IMR-90 (cell line): ENCODE results near the gene EME2. TPM values are rescaled to one million over a fixed set of nuclear protein-coding genes. Genes with fewer than 3 reads are reported as not detected.

Source experiments
- ATAC-seq: fragments of 200-7000 bp; cut with Tn5 transposase; 2 replicates; pipeline ENCODE4 v1.9.1; 2020; ENCODE audit warnings: low read depth, mild to moderate bottlenecking, moderate library complexity
- BruUV-seq: library from RNA; stranded (reverse); fragments of 400-500 nt; replicated peaks from 2 replicates; lab custom pipeline; 2021; lab: Mats Ljungman, UMichigan
- CTCF ChIA-PET: fragments of 300-600 bp; formaldehyde crosslinking; extraction: SDS; loops from one replicate; lab custom pipeline; 2021; ENCODE audit warnings: antibody characterized with exemption; lab: Yijun Ruan, JAX
- POLR2A ChIA-PET: fragments of 300-600 bp; sonication (Branson Sonifier 250); formaldehyde crosslinking; loops from one replicate; lab custom pipeline; 2022; ENCODE audit warnings: antibody characterized with exemption; ENCODE audit not compliant: unreplicated experiment; lab: Charles Lee
- DNase-seq: peaks from one replicate; pipeline ENCODE4 v3.0.0; 2013
- H2AFZ ChIP-seq: replicated peaks from 2 replicates; pipeline ENCODE3; 2013; ENCODE audit warnings: low read length, mild to moderate bottlenecking; ENCODE audit not compliant: poor library complexity
- H2AK5ac ChIP-seq: 2 replicates; pipeline ENCODE4 v1.6.1; 2013; ENCODE audit warnings: low read depth, low read length, inconsistent platforms
- H2AK9ac ChIP-seq: replicated peaks from 2 replicates; pipeline ENCODE3; 2013; ENCODE audit warnings: mild to moderate bottlenecking, low read depth, low read length, moderate library complexity; ENCODE audit not compliant: poor library complexity
- H2BK120ac ChIP-seq: 2 replicates; pipeline ENCODE4 v1.6.1; 2013; ENCODE audit warnings: low read depth, low read length, inconsistent platforms
- H2BK15ac ChIP-seq: 3 replicates; pipeline ENCODE4 v1.6.1; 2013; ENCODE audit warnings: low read depth, low read length, inconsistent platforms
- H2BK20ac ChIP-seq: 2 replicates; pipeline ENCODE4 v1.6.1; 2013; ENCODE audit warnings: low read depth, mild to moderate bottlenecking, inconsistent platforms, low read length, moderate library complexity
- H2BK5ac ChIP-seq: 2 replicates; pipeline ENCODE4 v1.6.1; 2013; ENCODE audit warnings: mild to moderate bottlenecking, low read depth, low read length, inconsistent platforms; ENCODE audit not compliant: poor library complexity, severe bottlenecking
- H3K14ac ChIP-seq: replicated peaks from 2 replicates; pipeline ENCODE4 v1.6.1; 2013; ENCODE audit warnings: low read depth, low read length, inconsistent platforms
- H3K18ac ChIP-seq: 2 replicates; pipeline ENCODE4 v1.6.1; 2013; ENCODE audit warnings: low read depth, low read length, control low read depth
- H3K23ac ChIP-seq: 2 replicates; pipeline ENCODE4 v1.6.1; 2013; ENCODE audit warnings: low read depth, low read length, inconsistent platforms
- H3K27ac ChIP-seq: 2 replicates; pipeline ENCODE4 v1.5.1; 2013; ENCODE audit warnings: mild to moderate bottlenecking, control low read depth, low read length; ENCODE audit not compliant: insufficient read depth
- H3K27me3 ChIP-seq: 2 replicates; pipeline ENCODE4 v1.6.1; 2013; ENCODE audit warnings: low read length; ENCODE audit not compliant: control insufficient read depth, insufficient read depth
- H3K36me3 ChIP-seq: 2 replicates; pipeline ENCODE4 v1.6.1; 2013; ENCODE audit warnings: low read length, mixed read lengths; ENCODE audit not compliant: control insufficient read depth, insufficient read depth
- H3K4ac ChIP-seq: 2 replicates; pipeline ENCODE4 v1.6.1; 2013; ENCODE audit warnings: low read depth, low read length, inconsistent platforms
- H3K4me1 ChIP-seq: 2 replicates; pipeline ENCODE4 v1.6.1; 2013; ENCODE audit warnings: low read length, mixed read lengths; ENCODE audit not compliant: control insufficient read depth, insufficient read depth
- H3K4me2 ChIP-seq: 2 replicates; pipeline ENCODE4 v1.6.1; 2013; ENCODE audit warnings: low read depth, mild to moderate bottlenecking, control low read depth, low read length, moderate library complexity
- H3K4me3 ChIP-seq: 2 replicates; pipeline ENCODE4 v1.5.1; 2013; ENCODE audit warnings: low read depth, mild to moderate bottlenecking, control low read depth, low read length, moderate library complexity; ENCODE audit not compliant: insufficient read depth
- H3K56ac ChIP-seq: 2 replicates; pipeline ENCODE4 v1.6.1; 2013; ENCODE audit warnings: low read length, inconsistent platforms; ENCODE audit not compliant: insufficient read depth; ENCODE audit errors: extremely low read depth
- H3K79me1 ChIP-seq, 2 experiments: 2 replicates each; pipeline ENCODE4 v1.6.1; 2013; ENCODE audit warnings: low read length in 2 of 2, inconsistent platforms in 1 of 2, low read depth in 1 of 2
- H3K9ac ChIP-seq: 2 replicates; pipeline ENCODE4 v1.6.1; 2013; ENCODE audit warnings: low read depth, low read length, control low read depth
- H3K9me1 ChIP-seq: 2 replicates; pipeline ENCODE4 v1.6.1; 2013; ENCODE audit warnings: low read length, inconsistent platforms; ENCODE audit not compliant: insufficient read depth
- H3K9me3 ChIP-seq: 2 replicates; pipeline ENCODE4 v1.6.1; 2013; ENCODE audit warnings: low read length; ENCODE audit not compliant: control insufficient read depth, insufficient read depth
- H4K20me1 ChIP-seq: 2 replicates; pipeline ENCODE4 v1.6.1; 2013; ENCODE audit warnings: low read length, inconsistent platforms; ENCODE audit not compliant: insufficient read depth
- H4K5ac ChIP-seq: 2 replicates; pipeline ENCODE4 v1.6.1; 2013; ENCODE audit warnings: mild to moderate bottlenecking, low read depth, low read length, control low read depth
- H4K8ac ChIP-seq, 2 experiments: 2 replicates each; pipeline ENCODE4 v1.6.1; 2013; ENCODE audit warnings: low read depth in 2 of 2, low read length in 2 of 2, control low read depth in 1 of 2, inconsistent platforms in 1 of 2
- H4K91ac ChIP-seq: 2 replicates; pipeline ENCODE4 v1.6.1; 2013; ENCODE audit warnings: low read depth, low read length, inconsistent platforms; ENCODE audit not compliant: insufficient read depth
- BHLHE40 ChIP-seq: fragments of 150-350 bp; IDR thresholded peaks from 2 replicates; pipeline ENCODE4 v1.6.1; 2016; ENCODE audit warnings: mild to moderate bottlenecking, low read depth, low read length
- CEBPB ChIP-seq: IDR thresholded peaks from 2 replicates; pipeline ENCODE4 v1.6.1; 2012; ENCODE audit warnings: low read depth, low read length, improper control_type of control experiment
- CHD1 ChIP-seq: IDR thresholded peaks from 2 replicates; pipeline ENCODE4 v1.6.1; 2012; ENCODE audit warnings: low read depth, low read length, improper control_type of control experiment
- ELK1 ChIP-seq: fragments of 150-350 bp; IDR thresholded peaks from 2 replicates; pipeline ENCODE4 v1.6.1; 2016; ENCODE audit warnings: low read depth, mild to moderate bottlenecking, low read length, moderate library complexity, borderline replicate concordance
- FOS ChIP-seq: fragments of 150-350 bp; IDR thresholded peaks from 2 replicates; pipeline ENCODE4 v1.6.1; 2016; ENCODE audit warnings: low read depth, low read length
- MAFK ChIP-seq: IDR thresholded peaks from 2 replicates; pipeline ENCODE4 v1.6.1; 2012; ENCODE audit warnings: low read depth, low read length, improper control_type of control experiment
- MAZ ChIP-seq: IDR thresholded peaks from 2 replicates; pipeline ENCODE4 v1.6.1; 2012; ENCODE audit warnings: low read depth, mild to moderate bottlenecking, low read length, improper control_type of control experiment, moderate library complexity, borderline replicate concordance
- MXI1 ChIP-seq: IDR thresholded peaks from 2 replicates; pipeline ENCODE4 v1.6.1; 2012; ENCODE audit warnings: low read depth, mild to moderate bottlenecking, low read length, moderate library complexity, borderline replicate concordance
- NFE2L2 ChIP-seq: fragments of 150-350 bp; IDR thresholded peaks from 2 replicates; pipeline ENCODE4 v1.6.1; 2016; ENCODE audit warnings: low read depth, mild to moderate bottlenecking, low read length
- POLR2A ChIP-seq: IDR thresholded peaks from 2 replicates; pipeline ENCODE4 v1.6.1; 2012; ENCODE audit warnings: mild to moderate bottlenecking, low read depth, low read length
- RAD21 ChIP-seq: IDR thresholded peaks from 2 replicates; pipeline ENCODE4 v1.6.1; 2012; ENCODE audit warnings: low read length, improper control_type of control experiment
- RCOR1 ChIP-seq: IDR thresholded peaks from 2 replicates; pipeline ENCODE4 v1.6.1; 2012; ENCODE audit warnings: mild to moderate bottlenecking, low read length, improper control_type of control experiment; ENCODE audit not compliant: insufficient replicate concordance
- RFX5 ChIP-seq: IDR thresholded peaks from 2 replicates; pipeline ENCODE4 v1.8.0; 2012; ENCODE audit warnings: low read depth, mild to moderate bottlenecking, low read length, moderate library complexity
- SMC3 ChIP-seq: fragments of 150-350 bp; IDR thresholded peaks from 2 replicates; pipeline ENCODE4 v1.6.1; 2016; ENCODE audit warnings: low read depth, mild to moderate bottlenecking, antibody characterized with exemption, low read length, moderate library complexity
- USF2 ChIP-seq: fragments of 150-350 bp; IDR thresholded peaks from 2 replicates; pipeline ENCODE4 v1.6.1; 2017; ENCODE audit warnings: mild to moderate bottlenecking, antibody characterized with exemption, low read length, low read depth
- WGBS, 2 experiments: methylation state at CpG; one replicate each; pipeline versions ENCODE4 v1.1.5 to v1.1.7; 2013; ENCODE audit warnings: missing lambda C conversion rate in 2 of 2; ENCODE audit not compliant: insufficient read length in 1 of 2; ENCODE audit errors: extremely low coverage in 2 of 2; 5-methylcytosine and 5-hydroxymethylcytosine counted together
- dilution Hi-C: fragments of 300-500 bp; cut with HindIII; formaldehyde crosslinking; loops from one replicate; pipeline ENCODE4 v1.14.3; 2018; ENCODE audit warnings: low sequenced_read_pairs; ENCODE audit not compliant: unreplicated experiment
- in situ Hi-C: fragments of 300-500 bp; cut with MboI; formaldehyde crosslinking; loops from 3 replicates; pipeline ENCODE4 v1.14.3; 2019; ENCODE audit warnings: low sequenced_read_pairs, inconsistent platforms, mixed read lengths
- intact Hi-C: fragments of 100-400 bp; cut with micrococcal nuclease; formaldehyde crosslinking; loops from 2 replicates; pipeline ENCODE4 v1.10.0; 2022
- polyA plus RNA-seq, 3 experiments: library from polyadenylated mRNA; depleted of rRNA; stranded (reverse); fragments of >200 nt; gene quantifications; 2 replicates each; pipeline ENCODE4 v1.2.3, GENCODE V29; 2012; ENCODE audit warnings: low replicate concordance in 1 of 3
- total RNA-seq: library from RNA; depleted of rRNA; stranded (reverse); fragments of >200 nt; gene quantifications from 2 replicates; pipeline ENCODE4 v1.2.3, GENCODE V29; 2012
- TF ChIP-seq, protein P1 (sequence below): conservative IDR thresholded peaks from 2 replicates; pipeline ENCODE4 v1.5.1; 2012; ENCODE audit warnings: mild to moderate bottlenecking, low read depth, low read length, improper control_type of control experiment

The EME2 gene
- total and polyA plus RNA-seq, 2 of the 4 experiments (the other 2 are of a cell fraction) = 1.3 to 9.6 TPM

DNA sequence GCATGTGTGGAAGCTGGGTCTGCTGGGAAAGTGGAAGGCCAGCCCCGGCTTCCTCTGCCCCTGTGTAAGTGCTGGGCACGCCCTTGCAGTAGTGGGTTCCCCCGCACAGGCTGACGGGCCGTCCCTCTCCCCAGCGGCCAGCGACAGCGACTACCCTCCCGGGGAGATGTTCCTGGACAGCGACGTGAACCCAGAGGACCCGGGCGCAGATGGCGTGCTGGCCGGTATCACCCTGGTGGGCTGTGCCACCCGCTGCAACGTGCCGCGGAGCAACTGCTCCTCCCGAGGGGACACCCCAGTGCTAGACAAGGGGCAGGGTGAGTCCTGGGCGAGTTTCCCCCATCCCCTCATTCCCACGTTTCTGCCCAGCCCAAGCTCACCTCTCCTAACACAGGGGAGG is 6.8 kb upstream of the EME2 start:
- Histone ChIP-seq H3K56ac (no peak overlapping the region), H2AK9ac (no peak overlapping the region), H3K27me3 (no peaks in the 10 kb centered on the region), H3K27ac (no peak overlapping the region), H3K18ac (no peak overlapping the region), H3K4me3 (no peak overlapping the region), H4K91ac (no peak overlapping the region), H3K4ac (no peak overlapping the region), H2BK5ac (no peak overlapping the region), H4K20me1 (peaks cover 17% of the 10 kb centered on the region), H3K36me3 (peaks cover 72% of the 10 kb centered on the region), H2BK20ac (no peak overlapping the region), H3K9me1 (no peaks in the 10 kb centered on the region), H3K79me1 (peaks cover 0 to 12% of the 10 kb centered on the region in 2 experiments; a peak in 1 of 4 replicates), H3K9ac (no peak overlapping the region), H3K23ac (no peak overlapping the region), H4K8ac (no peak overlapping the region), H2BK120ac (no peak overlapping the region), H3K9me3 (no peaks in the 10 kb centered on the region), H4K5ac (no peak overlapping the region), H3K14ac (no peak overlapping the region), H2BK15ac (no peak overlapping the region), H2AFZ (no peak overlapping the region), H3K4me1 (no peaks in the 10 kb centered on the region), H3K4me2 (no peak overlapping the region), H2AK5ac (no peak overlapping the region)
- in situ Hi-C loops (no loop called here), intact Hi-C loops (no loop called here), dilution Hi-C loops (no loop called here)
- ChIA-PET CTCF (no interaction called here), POLR2A (no interaction called here)
- BruUV-seq = no TSS peak
- TF ChIP-seq CHD1 (no peak), FOS (no peak), MXI1 (no peak), BHLHE40 (no peak), RFX5 (no peak), RAD21 (no peak), CEBPB (no peak), ELK1 (no peak), SMC3 (no peak), USF2 (no peak), NFE2L2 (no peak), MAFK (no peak), RCOR1 (no peak), POLR2A (no peak), MAZ (no peak)
- TF ChIP-seq, protein P1, sequence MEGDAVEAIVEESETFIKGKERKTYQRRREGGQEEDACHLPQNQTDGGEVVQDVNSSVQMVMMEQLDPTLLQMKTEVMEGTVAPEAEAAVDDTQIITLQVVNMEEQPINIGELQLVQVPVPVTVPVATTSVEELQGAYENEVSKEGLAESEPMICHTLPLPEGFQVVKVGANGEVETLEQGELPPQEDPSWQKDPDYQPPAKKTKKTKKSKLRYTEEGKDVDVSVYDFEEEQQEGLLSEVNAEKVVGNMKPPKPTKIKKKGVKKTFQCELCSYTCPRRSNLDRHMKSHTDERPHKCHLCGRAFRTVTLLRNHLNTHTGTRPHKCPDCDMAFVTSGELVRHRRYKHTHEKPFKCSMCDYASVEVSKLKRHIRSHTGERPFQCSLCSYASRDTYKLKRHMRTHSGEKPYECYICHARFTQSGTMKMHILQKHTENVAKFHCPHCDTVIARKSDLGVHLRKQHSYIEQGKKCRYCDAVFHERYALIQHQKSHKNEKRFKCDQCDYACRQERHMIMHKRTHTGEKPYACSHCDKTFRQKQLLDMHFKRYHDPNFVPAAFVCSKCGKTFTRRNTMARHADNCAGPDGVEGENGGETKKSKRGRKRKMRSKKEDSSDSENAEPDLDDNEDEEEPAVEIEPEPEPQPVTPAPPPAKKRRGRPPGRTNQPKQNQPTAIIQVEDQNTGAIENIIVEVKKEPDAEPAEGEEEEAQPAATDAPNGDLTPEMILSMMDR = no peak
- DNase-seq (no peak), ATAC-seq (no peak)
- WGBS, 2 experiments = 98% methylated on average over 11 of the region's 22 CpGs; no CpG with 5 or more reads in 1 of the 2 experiments
